Stimulated activated naive CD8-positive, alpha-beta T cell treated with anti-CD3 and anti-CD28 coated beads, Interleukin-15, Interleukin-2, amounts not matched to agents 100 U/mL and 50 U/mL, for 24 hours (primary cell): ENCODE data around the gene TMEM59.

Source experiments
- ATAC-seq: fragments of 150-1000 bp; cut with Tn5 transposase; one replicate; pipeline ENCODE4 v1.10.0; 2021
- DNase-seq: peaks from one replicate; pipeline ENCODE4 v3.0.0; 2021

The TMEM59 gene

DNA sequence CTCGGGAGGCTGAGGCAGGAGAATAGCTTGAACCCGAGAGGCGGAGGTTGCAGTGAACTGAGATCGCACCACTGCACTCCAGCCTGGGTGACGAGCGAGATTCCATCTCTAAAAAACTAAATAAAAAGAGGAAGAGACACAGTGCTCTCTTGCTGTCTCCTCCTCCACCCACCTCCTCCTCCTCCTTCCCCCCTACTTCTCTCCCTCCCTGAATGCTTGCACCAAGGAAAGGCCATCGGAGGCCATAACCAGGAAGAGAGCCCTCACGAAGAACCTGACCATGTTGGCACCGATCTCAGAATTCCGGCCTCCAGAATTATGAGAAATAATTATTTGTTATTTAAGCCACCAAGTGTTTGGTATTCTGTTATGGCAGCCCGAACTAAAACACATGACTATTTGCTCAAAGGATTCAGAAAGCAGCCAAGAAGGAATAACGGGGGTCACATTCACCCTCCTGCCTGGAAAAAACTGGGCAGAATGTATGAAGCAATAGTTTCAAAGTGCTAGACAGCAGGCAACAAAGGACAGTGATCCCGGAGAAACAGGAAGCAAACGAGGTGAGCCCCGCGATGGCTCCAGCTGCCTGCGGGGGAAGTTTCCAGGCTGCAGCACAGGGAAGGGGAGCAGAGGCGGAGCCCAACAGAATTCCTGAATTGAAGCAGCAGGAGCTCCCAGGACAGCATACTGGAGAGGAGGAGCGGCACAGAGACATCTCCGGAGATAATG lies 70.8 kb downstream of the TMEM59 start:
- DNase-seq: no peak
- ATAC-seq: no peak

GRCh38 chr1:53981220-53981619 lies 71.8 kb downstream of the TMEM59 start:
- DNase-seq (no peak), ATAC-seq (no peak)

DNA sequence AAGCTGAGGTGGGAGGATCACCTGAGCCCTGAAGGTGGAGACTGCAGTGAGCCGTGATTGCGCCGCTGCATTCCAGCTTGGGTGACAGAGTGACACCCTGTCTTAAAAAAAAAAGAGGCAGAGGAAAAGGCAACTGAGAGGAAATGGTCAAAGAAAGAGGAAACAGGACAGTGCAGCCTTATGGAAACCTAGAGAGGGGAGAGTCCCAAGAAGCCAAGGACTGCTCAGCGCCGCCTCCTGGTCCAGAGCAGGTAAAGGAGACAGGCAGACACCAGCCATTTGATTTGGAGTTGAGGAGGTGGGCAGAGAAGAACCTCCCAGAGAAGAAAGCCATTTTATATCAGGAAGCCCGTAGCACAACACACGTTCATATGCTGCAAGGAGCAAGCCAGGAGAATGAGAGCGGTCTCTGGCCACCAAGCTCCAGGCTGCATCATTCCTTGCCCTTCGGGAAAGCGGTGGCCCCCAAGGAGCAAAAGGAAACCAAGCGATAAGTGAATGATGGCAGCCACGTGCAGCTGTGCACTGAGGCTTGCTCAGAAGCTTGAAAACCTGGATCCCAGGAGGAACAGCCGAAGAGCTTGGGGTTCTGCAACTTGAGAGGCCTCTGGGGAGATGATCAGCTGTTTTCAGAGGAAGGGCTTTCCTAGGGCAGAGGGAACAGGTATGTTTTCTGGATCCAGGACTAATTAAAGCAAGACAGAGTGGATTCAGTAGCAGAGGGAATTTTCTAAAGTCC lies 73.1 kb downstream of the TMEM59 start:
- ATAC-seq (no peak), DNase-seq (no peak)
